GM19238 (cell line): ENCODE results near the gene CLUH.
A peak's percentile ranks its signal among the peaks of the same experiment; 100 is the strongest.

Experiments used
- DNase-seq: peaks from one replicate; pipeline ENCODE4 v3.0.0; 2011; ENCODE audit warnings: low spot score; ENCODE audit not compliant: insufficient read length

The CLUH gene

DNA sequence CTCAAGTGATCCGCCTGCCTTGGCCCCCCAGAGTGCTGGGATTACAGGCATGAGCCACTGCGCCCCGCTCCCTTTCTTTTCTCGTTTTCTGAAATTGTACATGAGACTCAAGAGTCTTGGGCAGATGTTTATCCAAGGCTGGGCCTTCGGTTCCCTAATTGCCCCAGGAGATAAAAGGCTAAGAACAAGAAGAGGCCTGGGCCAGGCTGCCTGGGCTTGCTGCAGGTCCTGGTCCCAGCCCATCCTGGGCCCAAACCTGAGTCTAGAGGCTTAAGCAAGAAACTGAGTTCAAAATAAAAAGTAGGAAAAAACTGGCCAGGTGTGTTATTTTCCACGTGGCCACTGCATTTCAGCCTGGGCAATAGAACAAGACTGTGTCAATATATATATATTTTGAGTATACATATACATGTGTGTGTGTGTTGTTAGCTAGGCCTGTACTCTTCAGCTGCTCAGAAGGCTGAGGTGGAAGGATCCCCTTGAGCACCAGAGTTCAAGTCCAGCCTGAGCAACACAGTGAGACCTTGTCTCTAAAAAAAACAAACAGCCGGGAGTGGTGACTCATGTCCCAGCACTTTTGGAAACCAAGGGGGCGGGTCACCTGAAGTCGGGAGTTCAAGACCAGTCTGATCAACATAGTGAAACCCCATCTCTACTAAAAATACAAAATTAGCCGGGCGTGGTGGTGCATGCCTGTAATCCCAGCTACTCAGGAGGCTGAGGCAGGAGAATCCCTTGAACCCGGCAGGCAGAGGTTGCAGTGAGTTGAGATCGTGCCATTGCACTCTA lies 6.8 kb upstream of the CLUH start:
- DNase-seq = no peak

DNA sequence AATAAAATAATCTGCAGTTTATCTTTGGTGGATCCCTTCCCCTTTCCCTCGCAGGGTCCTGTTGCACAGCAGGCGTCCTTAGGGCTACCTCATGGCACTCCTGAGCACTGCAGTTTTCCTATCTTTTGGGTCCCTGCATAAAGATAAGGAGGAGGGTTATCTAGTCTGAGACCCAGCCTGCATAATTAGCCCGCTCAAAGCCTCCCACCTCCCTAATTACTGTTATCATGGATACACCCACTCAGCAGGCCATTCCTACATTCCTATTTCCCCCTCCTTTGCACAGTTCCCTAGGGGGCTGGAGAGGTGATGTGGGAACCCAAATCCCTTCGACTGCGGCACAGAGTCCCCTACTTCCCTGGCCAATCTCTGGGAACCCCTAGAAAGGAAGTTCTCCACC lies 5.1 kb upstream of the CLUH start:
- no peak for DNase-seq

DNA sequence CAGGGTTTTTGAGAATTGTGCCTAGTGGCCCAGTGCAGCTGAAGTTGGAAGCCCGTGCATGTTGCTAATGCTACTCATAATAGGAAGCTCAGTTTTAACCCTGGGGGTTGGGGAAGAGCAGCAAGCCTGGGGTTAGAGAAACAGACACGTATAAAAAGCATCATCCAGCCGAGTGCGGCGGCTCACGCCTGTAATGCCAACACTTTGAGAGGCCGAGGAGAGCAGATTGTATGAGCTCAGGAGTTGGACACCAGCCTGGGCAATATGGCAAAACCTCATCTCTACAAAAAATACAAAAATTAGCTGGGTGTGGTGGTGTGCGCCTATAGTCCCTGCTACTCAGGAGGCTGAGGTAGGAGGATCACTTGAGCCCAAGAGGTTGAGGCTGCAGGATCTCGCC lies 2.3 kb upstream of the CLUH start:
- no peak for DNase-seq

DNA sequence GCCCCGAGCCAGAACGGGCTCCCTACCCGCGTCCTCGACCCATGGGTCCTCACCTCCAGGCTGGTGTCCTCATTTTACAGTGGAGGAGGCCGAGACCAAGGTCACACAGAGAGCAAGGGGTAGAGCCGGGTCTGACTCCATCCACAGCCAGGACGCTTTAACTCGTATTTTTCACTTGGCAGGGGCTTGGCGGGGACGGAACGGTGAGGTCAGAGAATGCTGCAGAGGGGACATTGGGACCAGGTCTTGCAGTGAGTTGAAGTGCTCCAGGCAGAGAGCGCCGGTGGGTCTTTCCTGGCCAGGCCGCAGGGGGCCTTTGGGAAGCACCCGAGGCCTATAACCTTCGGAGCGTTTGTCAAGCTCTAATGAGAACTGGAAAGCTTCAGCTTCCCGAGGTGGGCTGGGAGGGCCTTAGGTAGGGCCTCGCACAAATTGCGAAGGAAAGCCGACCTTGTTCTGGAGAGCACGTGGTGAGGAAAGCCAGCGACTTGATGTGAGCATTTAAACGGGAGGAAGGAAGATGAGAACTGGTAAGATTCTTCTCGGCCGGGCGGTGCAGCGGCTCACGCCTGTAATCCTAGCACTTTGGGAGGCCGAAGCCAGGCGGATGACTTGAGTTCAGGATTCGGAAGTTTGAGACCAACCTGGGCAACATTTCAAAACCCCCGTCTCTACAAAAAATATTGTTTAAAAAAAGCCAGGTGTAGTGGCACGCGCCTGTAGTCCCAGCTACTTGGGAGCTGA lies 908 bp upstream of the CLUH start:
- no peak for DNase-seq

DNA sequence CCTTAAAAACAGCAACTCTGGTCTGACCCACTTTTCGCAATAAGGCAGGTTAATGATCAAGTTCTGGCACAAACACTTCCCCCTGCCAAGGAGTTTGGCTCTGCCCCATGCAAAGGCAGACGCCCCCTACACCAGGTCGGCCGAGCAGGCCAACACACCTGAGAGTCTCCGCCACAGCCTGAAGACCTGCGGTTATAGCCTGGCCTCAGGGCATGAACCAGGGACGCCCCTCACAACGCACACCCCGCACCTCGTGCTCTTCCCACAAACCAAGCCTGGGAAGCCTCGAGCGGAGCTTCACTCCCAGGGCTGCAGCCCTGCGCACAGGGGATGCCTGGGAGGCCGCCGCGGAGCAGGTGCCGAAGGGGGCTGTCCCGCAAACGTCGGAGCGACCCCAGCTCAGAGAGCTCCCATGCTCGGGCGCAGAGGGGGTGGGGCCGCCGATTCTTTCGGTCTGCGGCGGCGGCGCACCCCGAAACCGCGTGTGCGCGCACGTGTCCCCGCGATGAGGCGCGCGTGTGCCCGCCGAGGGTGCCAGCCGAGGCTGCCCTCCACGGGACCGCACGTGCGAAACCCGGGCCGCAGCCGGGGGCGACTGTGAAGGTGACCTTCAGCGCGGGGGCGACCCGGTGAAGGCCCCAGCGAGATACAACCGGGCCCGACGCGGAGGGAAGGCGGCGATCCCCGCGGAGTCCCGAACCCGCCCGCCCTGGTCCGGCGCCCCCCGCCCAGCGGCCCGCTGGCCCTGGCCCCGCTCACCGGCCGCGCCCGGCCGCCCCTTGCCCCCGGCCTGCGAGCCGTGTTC lies 559 bp downstream of the CLUH start:
- peak; percentile 44 for DNase-seq

DNA sequence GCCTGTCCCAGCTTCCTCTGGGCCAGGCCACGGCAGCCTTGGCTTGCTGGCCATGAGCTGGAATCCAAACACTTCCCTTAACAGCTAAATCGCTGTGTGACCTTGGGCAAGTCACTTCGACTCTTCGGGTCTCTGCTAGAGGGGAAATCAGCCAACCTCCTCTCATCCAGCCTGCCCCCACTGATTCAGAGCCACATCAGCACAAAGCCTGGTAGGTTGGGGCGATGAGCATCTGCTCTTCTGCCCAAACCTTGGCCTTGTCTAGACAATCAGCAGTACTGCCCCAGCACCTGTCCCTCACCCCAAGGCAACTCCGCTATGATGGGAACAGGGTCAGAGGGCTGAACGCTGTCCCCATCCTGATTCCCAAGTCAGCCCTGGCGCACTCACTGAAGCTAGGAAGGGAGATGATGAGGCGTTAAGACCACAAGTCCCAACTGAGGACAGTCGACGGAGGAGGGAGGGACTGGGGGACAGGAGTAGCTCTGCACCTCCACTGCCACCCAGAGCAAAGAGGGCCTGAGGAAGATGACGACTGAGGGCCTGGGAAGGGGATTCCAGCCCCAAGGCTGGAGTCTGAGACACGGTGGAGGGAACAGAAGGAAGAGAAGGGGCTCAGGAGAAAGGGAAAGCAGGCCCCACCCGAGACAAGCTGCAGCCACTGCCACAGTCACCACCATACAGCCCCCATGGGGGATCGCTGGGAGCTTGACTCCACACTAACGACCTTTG lies 1.3 kb downstream of the CLUH start:
- no peak for DNase-seq

DNA sequence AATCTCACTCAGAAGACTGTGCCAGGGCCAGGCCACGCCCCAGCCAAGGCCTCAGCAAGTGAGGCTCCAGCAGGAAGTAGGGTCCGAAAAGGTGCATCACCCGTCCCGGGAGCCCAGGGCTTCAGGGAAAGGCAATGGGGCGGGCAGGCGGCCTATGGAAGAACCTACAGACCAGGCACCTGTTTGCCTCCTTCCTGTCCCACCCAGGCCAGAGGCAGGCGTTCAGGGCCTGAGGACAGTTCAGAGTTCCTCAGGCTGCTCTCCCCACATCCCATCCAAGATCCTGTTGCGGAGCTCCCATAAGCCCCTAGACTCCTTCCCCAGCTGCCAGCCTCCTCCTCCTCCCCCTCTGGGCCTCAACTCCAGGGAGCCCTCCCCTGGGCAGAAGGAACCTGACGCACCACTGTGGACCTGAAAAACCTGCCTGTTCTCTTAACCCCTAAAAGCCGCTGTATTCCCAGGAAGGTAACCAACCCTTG lies 2.3 kb downstream of the CLUH start:
- DNase-seq = peak; percentile 66

DNA sequence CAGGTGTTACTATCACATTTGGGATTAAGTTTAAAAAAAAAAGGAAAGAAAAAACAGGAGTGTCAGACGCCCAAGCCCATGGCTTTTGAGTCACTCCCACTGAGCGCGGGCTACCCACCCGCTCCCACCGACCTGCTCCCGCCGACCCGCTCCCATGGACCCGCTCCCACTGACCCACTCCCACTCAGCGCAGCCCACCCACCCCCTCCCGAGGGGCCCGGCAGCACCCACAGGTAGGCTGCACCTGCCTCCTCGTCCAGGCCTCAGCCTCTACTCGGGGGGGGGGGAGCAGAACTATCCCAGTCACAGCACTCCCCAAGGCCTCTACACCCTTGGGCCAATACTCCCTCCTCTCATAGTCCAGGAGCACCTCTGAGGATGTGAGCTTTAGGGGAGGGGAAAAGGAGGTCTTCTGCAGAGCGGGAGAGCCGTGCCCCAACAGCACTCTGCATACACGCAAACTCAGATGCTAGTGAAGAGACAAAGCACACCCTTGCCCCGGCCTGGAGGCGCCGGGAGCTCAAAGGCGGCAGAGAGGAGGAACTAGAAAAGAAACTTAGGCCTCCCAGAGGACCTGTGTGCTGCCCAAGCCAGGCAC lies 2.9 kb downstream of the CLUH start:
- DNase-seq = no peak

DNA sequence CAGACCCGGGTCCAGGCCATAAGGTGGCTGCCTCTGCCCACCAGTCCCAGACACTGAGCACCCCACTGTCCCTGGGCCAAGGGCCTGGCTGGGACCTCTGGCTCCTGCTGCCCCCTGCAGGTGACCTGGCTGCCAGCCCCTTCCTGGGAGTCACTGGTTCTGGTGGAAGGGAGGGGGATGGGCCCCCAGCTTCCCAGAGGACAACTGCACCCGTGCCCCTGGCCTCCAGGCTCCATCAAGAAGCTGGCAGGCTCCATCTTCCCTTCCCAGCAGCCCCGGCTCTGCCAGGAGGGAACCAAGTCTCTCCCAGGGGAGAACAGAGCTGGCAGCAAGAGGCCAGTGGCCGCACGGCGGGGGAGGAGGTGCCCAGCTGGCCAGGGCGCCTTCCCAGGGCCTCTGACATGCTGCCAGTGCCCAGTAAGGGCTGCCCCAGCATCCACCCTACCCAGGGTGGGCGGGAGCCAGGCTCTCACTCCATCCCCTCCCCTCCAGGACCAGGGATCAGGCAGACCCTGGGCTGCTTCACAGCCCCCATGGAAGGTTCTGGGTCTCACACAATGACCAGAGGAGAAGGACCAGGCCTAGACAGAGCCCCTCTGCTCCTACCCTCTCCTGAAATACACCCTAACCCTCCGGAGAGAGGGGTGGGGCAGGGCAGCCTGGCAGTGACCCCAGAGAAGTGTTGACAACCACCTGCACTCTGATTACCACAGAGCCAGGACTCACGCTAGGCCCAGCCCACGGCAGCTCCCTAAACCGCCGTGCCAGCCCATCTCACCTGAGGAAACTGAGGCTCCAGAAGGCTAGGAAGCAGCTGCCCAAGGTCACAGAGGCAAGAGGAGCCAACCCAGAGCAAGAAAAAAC lies 3.6 kb downstream of the CLUH start:
- DNase-seq = no peak

DNA sequence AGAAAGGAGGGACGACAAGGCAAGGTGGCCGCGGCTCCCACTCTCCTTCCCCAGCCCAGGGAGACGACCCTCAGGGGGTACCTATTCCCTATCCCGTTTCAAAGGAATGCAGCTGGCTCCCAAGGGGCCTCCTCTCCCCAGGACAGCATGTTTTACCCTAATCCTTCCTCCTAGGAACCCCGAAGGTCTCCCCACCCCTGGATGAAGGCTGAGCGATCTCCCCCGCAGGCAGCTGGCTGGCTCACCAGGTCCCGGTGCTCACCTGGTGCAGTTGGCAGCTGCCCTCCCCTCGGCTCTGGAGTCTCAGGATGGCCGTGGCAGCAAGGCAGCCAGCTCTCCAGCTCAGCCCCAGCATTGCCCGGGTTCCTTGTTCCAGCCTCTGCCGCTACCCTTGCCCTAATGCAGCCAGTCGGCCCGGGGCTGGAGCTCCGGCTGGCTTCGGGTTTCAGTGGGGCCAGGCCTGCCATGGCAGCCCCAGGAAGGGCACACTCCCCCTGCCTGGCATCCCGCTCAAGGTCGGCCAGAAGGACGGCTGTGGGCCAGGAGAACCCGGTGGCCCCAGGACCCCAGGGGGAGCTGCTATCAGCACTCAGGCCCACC lies 4.6 kb downstream of the CLUH start:
- no peak for DNase-seq

DNA sequence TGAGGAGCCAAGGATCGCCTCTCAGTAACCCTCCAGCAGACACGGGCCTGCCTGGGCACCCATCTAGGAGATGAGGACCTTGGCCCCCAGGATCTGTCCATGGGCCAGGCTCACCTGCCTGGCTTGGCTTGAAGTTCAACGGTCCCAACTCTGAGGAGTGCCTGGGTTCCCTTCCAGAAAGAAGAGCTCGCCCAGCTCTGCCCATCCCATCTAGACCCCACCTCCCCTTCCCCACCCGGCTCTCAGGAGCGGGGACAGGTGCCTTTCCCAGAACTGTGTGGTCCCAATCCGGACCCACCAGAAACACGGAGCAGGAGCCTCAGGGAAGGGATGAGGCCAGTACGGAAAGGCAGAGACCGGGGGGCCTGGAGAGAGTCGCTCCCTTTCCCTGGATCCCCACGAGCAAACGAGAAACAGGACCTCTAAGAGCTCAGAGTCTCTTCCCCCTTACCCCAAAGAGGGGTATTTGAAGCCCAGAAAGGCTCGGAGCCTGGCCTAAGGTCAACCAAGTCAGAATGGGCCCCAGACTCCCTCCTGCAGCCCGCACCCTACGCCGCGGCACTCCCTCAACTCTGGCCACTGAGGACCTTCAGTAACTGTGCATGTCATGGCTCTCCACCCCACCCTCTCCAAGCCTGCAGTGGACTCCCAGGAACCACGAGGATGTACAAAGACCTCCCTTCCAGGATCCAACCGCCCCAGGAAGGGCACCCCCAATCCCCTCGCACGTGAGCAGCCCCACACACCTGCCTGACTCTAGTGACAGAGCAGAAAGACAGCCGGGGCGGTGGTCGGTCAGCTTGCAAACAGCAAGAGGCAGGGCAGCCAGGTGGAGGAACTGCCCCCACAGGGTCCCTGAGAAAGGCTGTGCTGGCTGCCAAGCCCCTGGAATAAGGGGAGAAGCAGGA lies 5.4 kb downstream of the CLUH start:
- no peak for DNase-seq

DNA sequence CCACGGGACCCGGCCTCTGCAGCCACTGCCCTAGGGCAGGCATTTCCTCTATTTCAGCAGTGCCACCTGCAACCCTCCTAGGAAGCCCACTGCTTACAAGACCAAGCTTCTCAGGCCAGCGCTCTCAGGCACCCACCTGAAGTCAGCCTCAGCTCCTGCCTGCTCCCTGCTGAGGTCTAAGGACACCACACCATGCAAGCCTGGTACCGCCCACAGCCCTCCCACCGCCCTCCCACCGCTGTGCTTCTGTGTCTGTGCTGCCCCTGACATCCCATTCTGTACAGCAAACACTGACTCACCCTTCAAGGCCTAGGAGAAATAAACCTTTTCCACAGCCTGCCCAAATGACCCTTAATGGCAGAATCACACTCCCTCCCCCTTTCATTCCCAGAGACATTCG lies 6.3 kb downstream of the CLUH start:
- DNase-seq = no peak

DNA sequence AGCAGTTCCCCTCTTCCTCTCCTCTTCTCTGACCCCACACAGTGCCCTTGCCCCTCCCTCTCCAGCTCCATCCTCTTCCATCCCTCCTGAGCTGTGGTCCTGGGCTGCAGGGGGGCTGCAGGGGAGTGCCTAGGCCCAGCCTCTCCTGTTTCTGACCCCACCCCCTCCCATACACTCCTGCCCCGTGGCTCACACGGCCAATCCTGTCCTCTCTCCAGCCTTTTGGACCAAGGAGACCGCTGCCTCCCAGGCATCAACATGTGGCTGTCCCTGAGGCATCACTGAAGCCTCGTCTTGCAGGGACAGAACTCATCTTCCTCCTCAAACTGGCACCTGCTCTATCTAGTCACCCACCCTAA lies 6.7 kb downstream of the CLUH start:
- no peak for DNase-seq

DNA sequence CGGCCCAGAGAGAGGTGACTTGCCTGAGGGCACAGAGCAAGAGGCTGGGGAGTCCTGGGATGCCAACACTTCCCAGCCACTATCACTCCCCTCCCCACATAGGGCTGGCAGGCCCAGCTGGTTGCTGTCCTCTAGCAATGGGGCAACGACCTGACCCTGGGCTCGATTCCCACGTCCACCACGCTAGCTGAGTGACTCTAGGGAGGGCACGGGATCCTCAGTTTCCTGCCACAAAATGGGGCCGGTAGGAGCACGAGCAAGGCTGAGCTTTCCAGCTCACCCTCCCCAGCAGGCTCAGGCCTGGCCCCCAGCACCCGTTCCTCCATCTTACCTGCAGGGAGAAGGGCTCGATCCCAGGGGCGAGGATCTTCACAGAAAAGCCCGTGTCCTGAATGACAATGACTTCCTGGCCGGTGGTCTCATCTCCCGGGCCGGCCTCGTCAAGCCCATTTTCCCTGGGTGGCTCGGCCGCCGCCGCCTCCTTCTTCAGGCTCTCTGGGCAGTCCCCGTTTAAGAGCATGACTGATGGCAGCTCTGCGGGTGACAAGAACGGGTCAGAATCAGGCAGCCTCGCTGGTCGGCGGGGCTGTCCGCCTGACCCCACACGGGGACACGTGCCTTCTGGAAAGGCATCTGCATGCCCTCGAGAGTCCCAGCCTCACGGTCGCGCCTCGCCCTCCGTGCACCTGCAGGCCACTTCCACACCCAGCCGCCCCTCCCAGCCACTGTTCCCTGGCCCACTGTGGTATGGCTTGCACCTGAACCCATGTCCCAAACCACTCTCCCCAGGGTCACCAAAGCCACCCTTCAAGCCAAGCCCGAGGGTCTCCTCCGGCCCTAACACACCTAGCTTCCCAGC lies 7.3 kb downstream of the CLUH start:
- no peak for DNase-seq

DNA sequence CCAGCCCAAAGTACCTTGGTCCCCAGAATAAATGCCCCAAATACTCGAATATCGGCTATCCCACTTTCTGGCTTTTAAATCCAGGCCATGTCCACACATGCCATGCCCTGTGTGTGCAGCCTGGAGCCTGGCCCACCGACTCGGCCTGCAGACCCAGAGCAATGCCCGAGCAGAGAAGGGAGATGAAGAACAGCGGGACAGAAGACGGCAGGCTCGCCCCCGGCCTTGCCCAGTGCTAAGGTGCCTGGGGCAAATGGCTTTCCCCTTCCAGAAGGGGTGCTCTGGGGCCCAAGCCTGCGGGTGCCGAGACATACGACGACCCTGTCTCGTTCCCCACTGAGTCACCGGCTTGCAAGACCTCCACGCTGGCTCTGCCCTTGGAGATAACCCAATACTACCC lies 8.0 kb downstream of the CLUH start:
- DNase-seq = no peak

DNA sequence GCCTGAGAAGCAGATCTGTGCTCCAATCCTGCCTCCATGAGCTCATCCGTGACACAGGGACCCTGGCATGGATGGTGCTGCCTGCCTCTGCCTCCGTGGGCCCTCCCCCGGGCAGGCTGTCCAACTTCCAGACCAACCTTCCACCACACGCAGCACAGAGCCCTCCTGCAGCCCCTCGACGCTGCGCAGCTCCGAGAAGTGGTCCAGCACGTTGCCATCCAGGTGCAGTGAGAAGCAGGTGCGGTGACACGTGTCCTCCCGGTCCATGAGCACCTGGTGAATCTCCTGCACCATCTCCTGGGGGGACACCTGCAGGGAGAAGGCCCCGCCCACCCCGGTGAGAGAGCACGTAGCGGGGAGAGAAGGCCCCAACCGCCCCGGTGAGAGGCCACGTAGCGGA lies 8.4 kb downstream of the CLUH start:
- no peak for DNase-seq

DNA sequence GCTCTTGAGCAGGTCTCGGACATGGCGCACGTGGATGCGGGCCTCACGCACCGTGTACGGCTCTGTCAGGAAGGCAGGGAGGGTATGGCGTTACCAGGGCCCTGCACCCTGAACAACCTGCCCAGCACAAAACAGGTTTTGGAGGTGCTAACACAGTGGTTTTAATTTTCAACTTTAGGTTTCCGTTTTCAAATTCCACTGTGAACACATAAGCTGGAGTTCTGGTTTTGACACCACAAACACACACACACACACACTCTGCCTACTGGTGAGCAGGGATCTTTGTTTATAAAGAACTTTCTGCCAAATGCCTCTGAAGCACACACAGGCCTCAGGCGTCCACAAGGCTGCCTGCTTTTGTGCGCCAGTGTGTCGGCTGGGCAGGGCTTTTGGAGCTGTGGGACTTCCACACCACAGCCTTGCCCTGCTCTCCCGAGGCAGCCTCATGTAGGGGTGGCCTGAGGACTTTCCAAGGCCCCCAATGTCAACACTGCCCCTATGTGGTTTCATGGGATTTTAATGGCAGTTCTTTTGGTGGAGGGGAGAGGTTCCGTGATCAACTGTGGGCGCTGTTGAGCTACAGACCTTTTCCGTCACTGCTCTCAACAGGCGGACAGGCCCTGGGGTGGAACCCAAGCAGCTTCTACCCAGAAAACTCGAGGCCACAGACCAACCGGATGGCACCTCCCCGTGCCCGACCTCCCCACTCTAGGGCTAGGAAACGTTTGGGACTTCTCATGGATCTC lies 9.4 kb downstream of the CLUH start:
- no peak for DNase-seq
